ENCODE results near the gene PARVA. TPM values are rescaled to one million over a fixed set of nuclear protein-coding genes. Genes with fewer than 3 reads are reported as not detected.

The PARVA gene
- total RNA-seq, 1 donor from 2014 or later: 23.0 TPM

GRCh38 chr11:12433121-12433520, 55.8 kb downstream of the PARVA start:
- no peak for DNase-seq

- DNase-seq: peak; percentile 82
Measured at GRCh38 chr11:12433571-12434324, 56.4 kb downstream of the PARVA start.

DNA sequence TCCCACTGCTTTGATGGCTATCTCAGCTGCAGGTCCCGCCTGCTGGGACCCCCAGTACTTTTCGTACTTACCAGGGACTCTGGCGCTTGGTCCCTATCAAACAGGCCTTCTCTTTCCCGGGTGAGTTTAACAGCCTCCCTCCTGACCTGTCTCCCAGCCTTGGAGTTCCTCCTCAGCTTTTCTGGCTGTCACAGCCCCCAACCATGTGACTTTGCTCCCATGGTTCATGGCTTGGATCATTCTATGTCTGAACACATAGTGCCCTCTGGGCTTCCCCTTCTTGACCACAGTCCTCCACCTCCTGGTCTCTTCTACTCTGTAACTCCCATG, 56.9 kb downstream of the PARVA start:
- no peak for DNase-seq

- peak; percentile 21 for DNase-seq
Measured at GRCh38 chr11:12435264-12435663, 57.9 kb downstream of the PARVA start.

GRCh38 chr11:12436266-12436665, 58.9 kb downstream of the PARVA start:
- DNase-seq: no peak

DNA sequence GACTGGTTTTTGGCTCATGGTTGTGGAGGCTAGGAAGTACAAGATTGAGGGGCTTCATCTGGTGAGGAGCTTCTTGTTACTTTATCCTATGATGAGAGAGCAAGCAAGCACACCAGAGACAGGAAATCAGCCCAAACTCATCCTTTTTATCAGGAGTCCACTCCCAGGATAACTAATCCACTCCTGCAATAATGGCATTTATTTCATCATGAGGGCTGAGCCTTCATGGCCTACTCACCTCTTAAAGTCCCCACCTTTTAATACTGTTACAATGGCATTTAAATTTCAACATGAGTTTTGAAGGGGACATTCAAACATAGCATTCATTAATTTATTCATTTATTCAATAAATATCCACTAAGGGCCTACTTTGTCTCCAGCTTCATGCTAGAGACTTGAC, 60.9 kb downstream of the PARVA start:
- no peak for DNase-seq

DNA sequence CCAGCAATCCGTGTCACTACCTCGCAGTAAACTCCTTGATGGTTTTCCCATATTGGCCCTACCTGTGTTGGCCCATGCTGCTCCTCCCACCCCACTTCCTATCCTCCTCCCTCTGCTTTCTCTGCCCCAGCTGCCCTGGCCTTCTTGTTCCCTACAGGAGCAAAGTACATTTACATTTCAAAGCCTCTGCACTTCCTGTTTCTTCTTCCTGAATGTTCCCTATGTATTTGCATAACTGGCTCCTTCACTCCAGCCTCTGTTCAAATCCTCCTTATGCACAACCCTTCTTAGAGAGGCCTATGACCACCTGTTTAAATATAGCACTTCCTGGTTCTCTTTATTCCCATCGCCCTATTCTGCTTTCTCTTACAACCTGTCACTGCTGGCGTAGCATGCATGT, 62.2 kb downstream of the PARVA start:
- DNase-seq: no peak

- no peak for DNase-seq
Measured at GRCh38 chr11:12440565-12440964, 63.2 kb downstream of the PARVA start.

- peak; percentile 36 for DNase-seq
Measured at GRCh38 chr11:12441231-12441861, 64.0 kb downstream of the PARVA start.

DNA sequence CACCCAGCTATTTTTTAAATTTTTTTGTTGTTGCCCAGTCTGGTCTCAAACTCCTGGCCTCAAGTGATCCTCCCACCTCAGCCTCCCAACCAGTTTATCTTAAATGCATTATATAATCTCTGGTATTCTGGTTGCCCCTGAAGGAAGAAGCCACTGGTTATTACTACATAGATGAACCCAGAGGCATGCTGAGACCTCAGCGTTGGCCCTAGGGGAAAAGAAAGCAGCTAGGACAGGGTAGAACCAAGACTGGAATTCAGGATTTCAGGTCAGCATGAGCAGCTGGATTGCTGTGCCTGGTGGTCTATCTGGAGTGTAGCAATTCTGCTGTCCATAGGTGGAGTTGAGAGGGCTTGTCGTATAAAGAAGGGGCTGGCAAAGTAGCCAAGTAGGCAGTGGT, 67.2 kb downstream of the PARVA start:
- no peak for DNase-seq

DNA sequence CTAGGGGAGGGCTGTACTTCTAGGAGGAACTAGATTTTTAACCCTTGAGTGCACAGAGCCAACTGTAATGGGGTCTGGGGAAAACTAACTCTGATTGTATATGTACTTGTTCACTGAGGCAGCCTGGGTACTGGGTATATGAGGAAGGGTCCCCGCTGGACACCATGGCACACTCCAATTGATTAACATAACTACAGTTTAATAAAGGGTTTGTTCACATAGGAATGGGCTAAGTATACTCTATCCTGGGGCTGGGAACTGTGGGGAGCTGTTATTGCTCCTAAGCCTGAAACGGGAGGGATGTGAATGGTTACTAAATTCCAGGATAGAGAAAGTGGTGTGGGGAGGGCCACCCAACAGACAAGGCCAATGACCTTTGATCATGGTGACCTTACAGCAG, 67.6 kb downstream of the PARVA start:
- DNase-seq: no peak

- DNase-seq: no peak
Measured at GRCh38 chr11:12446863-12447262, 69.5 kb downstream of the PARVA start.

- no peak for DNase-seq
Measured at GRCh38 chr11:12448131-12448939, 71.0 kb downstream of the PARVA start.

DNA sequence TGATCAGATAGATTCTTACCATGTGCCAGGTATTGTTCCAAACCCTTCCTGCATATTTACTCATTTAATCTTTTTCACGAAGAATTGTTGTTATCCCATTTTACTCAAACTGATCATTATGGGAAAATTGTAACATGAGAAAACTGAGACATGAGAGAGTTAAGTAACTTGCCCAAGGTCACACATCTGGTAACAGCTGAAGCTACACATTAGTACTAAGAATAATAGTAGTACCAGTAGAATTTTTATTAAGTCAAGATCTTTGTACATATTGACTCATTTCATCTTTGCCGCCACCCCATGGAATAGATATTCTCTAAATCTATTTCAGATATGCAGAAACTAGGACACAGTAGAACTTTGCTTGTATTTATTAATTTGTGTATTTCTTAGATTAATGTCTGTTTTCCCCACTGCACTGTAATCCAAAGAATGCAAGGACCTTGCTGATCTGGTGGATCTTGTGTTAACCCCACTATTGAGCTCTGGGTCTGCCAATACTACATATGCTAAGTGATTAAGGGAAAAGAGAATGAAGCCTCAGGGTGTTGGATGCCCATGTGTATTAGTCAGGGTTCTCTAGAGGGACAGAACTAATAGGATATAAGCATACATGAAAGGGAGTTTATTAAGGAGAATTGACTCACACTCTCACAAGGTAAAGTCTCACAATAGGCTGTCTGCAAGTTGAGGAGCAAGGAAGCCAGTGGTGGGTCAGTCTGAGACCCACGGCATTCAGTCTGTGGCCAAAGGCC, 72.8 kb downstream of the PARVA start:
- DNase-seq: no peak

DNA sequence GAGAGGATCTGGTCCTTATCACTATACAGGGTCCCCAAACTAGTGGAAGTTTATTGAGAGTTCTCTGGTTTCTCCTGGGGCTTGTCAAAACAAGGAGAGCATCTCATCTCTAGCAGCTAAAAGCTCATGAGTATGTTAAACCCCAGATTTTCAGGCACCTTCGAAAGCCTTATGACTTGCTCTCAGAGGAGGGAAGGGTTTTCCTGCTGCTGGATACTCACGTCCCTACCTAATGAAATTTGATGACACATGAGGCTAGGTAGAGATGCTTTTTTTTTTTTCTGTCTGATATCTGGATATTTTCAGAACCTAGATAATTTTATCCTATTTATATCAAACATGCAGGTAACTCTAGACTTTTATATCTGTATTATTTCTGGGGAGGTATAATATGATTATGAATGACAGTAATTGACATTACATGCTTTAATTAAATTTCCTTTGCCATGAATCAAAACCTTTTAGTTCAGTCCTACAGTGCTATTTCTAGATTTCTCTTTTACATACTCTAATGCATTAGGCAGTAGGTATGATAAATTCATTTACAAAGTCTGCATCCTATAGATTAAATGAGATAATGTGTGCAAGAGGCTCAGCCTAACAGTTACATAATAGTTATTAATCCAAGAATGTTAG, 73.9 kb downstream of the PARVA start:
- DNase-seq: no peak

GRCh38 chr11:12453243-12453642, 75.9 kb downstream of the PARVA start:
- no peak for DNase-seq

- no peak for DNase-seq
Measured at GRCh38 chr11:12454782-12455181, 77.4 kb downstream of the PARVA start.

DNA sequence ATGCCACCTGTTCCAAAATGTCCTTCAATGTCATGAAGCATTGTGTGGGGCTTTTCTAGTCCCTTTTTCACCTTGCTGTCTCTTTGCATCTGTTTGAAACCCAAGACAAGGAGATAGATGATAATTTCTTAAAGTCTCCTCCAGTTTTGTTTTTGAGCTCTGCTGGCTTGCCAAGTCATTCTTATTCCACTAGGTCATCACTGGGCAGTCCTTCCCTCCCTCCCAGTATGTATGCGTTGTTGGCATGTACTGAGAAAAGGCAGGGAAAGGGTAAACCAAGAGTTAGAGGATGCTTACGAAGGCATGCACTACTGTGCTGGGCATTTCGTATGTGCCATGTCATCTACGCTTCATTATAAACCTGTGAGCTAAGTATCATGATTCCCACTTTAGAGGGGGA, 78.6 kb downstream of the PARVA start:
- DNase-seq: no peak

GRCh38 chr11:12456651-12457579, 79.5 kb downstream of the PARVA start:
- no peak for DNase-seq

GRCh38 chr11:12458042-12458441, 80.7 kb downstream of the PARVA start:
- DNase-seq: no peak

DNA sequence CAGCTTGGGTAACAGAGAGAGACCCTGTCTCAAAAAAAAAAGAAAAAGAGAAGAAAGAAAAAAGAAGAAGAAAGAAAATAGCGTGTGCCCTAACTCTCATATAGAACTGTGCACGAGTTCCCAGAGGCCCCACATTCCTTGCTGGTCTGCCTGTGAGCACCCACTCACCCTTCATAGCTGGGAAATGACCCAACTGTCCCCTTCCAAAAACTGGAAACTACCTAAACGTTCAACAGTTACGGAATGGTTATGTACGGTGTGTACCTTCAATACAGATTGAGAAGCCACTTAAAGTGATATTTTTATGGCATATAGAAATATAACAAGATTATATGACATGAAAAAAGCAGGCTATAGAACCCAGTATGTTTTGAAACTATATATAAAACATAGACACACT, 82.0 kb downstream of the PARVA start:
- no peak for DNase-seq

Measured in skin of body (tissue), 2 donors.